Stimulated activated CD4-positive, alpha-beta T cell treated with anti-CD3 and anti-CD28 coated beads, Interleukin-2, amount 100 ng/mL, for 48 hours (primary cell): ENCODE results near the gene NRG3.
"Not testable (repeated sequence)": the region's sequence is repeated elsewhere in the genome, so short reads cannot be mapped to it uniquely, and the experiment has no call there.

ENCODE experiments used
- DNase-seq, 2 donors: peaks; one replicate each; pipeline ENCODE4 v3.0.0-alpha.2; 2020

NRG3 gene

DNA sequence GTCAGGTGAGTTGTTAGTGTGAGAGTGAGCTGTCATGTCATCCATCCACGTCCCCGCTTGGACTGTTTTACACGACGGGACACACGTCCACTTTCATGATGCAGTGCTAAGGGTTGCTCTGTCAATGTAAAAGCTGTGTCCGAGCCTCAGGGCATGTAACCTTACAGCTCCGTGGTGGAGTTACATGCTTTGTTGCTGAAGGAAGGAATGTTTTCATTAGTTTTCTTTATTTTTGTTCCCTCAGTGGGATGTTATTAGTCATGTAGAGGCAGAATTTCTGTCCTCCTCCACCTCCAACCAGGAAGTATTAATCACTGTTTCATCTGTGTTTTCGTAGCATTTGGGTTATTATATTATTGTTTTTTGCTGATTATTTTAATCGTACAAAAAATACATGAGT is 88.6 kb downstream of the NRG3 start:
- no peak for DNase-seq

DNA sequence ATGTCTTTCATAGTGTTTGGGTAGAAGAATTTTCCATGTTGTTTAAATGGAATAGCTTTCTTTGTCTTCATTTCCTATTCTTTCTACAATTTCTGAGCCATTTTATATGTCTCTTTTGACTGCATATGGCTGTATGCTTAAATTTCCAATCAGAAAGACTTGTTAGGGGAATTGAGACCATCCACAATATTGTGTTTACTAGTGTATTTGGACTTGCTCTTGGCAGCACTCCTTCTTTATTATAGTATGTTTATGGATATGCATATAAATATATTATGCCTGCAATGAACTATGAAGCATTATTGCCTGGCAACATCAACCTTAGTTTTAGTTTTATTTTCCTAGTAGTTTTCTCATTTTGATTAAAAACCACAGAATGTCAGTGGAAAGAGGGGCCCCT is 92.7 kb downstream of the NRG3 start:
- no peak for DNase-seq

GRCh38 chr10:81969136-81969535 is 94.1 kb downstream of the NRG3 start:
- DNase-seq: no peak

DNA sequence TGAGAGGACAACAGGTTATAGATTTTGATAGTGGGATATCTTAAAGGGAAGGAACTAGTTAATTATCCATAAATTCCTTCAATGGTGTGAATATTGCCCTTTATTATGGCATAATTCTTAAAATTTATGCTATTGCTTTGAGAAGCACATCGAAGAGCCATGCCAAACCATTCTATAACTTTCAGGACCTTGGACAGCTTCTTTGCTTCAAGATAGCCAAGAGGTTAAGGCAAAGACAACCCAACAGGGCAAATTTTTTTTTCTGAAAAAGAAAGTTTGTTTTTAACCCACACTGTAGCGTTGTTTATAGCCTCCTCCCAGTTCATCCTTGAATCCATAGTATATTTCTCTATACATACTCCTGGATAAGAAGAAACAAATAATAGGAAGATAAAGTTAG is 103.2 kb downstream of the NRG3 start:
- DNase-seq: no peak

DNA sequence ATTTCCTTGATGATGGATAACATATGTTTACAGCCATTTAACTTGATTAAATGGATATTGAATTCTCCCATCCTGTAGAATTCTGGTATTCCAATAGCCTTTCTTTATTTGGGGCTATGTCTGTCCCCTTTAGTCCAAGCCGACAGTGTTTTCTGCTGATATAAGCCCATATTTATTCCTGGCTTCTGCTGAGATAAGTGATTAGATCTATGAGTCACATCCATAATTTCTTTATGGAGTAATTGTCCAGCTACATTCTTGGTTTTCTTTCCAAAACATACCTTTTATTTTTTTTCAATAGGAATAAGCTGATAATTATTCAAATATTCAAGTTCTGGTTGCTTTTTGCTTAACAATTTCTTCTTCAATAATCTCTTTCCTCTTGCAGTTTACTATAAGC is 106.7 kb downstream of the NRG3 start:
- no peak for DNase-seq

DNA sequence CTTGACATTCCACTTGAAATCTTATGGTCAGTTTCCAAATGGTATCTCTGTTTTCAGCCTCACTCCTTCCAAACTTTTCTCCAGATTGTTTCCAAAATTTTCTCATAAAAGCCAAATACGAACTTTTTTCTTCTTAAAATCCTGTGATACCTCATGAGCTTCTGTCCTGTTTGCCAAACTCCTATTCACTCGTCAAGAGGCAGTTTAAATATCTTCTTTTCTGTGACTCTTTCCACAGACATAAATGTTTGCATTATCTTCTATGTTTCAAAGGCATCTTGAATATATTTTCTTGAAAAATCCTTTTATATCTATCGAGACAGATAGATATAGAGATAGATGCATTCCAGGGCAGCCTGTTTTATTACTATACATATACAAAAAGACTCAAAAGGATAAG is 109.4 kb downstream of the NRG3 start:
- no peak for DNase-seq

- no peak for DNase-seq
Measured at GRCh38 chr10:81995254-81995653, 120.3 kb downstream of the NRG3 start.

- DNase-seq: no peak
Measured at GRCh38 chr10:81996927-81997326, 121.9 kb downstream of the NRG3 start.

DNA sequence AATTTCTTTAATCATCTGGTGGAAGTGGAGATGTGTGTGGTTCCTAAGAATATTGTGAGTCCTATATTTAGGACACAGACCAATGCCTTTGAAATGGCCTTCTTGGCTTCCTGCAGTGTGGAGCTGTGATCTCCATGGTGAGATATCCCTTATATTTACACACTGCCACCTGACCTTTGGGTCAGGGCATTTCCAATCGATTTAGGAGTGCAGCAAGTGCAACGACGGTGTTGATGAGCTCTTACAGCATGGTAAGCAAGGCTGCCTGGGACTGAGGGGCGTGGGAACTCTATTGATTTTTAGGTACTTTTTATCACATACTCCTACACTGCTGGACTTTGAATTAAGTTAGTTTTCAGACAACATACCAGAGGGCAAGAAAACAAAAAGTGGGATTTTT is 146.0 kb downstream of the NRG3 start:
- DNase-seq: no peak

DNA sequence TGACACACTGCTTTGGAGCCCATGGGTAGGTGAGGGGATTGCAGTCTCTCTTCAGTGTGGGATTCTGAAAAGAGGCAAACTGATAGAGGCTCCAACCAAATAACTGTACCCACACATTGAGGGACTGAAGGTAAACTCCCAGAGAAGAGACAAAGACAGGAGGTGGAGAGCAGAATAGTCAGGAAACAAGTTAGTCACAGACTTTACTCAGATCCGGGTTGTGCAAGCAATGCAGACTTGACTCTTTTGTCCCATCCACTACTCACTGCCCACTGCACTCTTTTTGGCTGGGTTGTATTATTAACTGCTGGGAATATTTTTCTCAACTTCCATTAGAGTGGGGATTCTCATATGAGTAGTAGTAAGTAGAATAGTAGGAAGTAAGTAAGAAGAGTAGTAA is 152.7 kb downstream of the NRG3 start:
- no peak for DNase-seq

- no peak for DNase-seq
Measured at GRCh38 chr10:82037076-82037475, 162.1 kb downstream of the NRG3 start.

DNA sequence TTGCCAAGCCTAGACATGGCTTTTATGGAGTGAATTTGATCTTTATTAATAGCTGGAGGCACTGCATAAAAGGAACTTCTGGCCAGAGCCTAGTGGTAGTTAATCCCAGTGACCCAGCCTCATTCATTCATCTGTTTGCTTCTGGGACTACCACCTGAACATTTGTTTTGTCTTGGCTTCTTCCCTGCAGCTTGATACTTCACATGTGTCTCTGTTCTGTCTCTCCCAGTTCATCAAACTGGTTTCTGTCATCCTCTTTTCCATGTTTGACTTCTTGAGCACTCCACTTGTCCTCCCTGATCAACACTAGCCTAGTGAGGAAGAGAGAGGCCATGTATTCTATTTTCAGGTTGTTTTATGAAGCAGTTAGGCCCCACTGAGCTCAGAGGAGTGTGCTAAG is 163.6 kb downstream of the NRG3 start:
- DNase-seq: no peak

- DNase-seq: no peak
Measured at GRCh38 chr10:82040336-82040735, 165.3 kb downstream of the NRG3 start.

DNA sequence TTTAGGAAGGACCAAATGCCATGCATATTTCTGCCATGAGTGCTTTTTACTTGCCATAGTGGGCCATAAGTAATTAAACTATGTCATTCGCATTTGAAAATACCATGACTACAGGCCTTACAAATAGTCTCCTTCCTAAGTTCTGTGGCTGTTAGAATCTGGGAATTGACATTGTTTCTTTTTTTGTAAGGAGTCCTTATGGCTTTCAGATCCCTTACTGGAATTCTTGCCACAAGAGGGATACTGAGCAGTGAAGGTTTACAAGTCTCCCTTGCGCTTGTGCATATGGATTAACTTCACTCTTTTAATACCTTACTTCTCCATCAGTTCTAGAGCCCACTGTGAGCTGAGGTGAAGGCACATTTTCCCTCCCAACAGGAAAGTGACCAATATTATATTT is 166.0 kb downstream of the NRG3 start:
- DNase-seq: no peak

DNA sequence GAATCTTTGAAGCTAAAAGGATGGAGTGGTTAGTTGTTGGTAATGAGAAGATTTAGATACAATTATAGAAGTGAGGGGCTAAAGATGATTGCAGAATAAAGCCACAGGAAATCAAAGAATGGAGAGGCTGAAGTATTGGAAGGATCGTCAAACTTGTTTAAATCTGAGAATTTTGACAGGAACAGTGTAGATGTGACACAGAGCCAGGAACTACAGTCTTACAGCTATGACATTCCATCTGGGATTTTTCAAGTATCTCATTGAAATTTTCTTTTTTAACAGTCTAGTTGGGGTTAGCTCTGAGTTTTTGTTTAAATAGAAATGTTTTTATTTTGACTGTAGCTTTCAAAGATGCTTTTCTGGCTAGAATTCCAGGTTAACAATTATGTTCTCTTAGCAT is 181.4 kb downstream of the NRG3 start:
- no peak for DNase-seq

GRCh38 chr10:82067192-82067591 is 192.2 kb downstream of the NRG3 start:
- not testable (repeated sequence) for DNase-seq

DNA sequence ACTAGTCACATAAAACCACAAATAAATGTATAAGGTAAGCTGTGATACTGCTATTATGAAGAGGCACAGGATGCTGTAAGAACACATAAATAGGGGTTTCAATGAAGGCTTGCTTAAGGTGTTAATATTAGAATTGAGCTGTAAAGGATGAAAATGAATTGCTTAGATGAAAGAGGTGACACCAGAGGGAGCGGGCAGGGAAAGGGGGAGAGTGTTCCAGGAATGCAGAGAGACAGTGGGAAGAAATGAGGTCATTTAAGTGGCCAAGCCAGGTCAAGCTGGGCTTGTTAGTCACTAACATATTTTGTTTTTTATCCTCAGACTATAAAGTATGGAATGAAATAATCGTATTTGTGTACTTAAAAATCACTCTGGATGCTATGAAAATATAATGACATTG is 193.5 kb downstream of the NRG3 start:
- DNase-seq: no peak

GRCh38 chr10:82071231-82071630 is 196.2 kb downstream of the NRG3 start:
- no peak for DNase-seq

GRCh38 chr10:82072124-82072523 is 197.1 kb downstream of the NRG3 start:
- no peak for DNase-seq

DNA sequence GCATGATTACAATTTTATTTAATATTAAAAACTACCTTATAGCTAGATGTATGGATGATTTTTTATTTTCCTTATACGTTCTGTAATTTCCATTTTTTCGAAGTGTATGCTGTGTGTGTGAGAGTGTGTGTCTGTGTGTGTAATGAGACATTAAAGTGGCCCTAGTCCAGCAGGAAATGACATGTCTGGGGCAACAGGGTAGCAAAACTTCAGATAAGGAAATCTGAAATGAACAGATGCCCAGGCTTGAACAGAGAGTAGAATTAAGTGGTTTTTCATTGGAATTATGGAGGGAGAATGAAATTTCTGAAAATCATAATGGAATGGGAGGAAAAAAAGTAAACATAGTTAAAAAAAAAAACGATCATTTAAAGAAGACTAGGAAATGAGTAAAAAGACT is 200.6 kb downstream of the NRG3 start:
- DNase-seq: no peak

DNA sequence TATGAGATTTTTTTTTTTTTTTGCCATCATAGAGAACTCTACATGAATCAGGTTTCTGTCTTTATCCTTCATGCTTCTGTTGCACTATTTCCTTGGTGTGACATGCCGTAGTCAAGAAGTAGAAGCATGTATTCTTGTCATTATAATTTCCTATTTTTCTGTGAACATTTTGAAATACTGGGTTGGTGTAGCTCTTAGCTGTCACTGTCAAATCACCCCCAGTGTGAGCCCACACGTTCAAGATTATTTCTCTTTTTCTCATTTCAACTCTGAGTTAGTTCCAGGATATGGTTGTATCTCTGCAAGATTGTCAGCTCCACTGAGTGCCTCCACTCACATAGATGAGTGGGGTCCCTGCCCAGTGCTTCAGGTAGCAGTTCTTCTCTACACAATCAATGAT is 209.5 kb downstream of the NRG3 start:
- DNase-seq: no peak

GRCh38 chr10:82084904-82085303 is 209.9 kb downstream of the NRG3 start:
- DNase-seq: no peak

DNA sequence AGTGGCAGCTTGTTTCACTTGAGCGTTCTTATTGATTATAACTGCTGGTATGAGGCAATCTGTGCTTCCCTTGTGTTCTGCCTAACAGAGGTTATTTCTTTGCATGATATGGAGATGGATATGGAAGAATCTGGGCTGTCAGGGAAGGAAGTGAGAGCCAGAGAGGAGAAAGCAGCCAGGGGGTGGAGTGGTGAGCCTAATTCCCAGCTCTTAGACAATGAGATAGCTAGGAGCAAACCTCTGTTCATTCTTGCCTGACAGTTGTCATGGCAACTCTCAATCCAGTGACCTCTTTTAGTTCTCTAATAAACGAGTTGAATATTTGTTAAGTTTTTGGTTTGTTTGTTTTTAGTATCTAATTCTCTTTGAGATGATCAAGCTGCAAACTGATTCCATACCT is 214.3 kb downstream of the NRG3 start:
- DNase-seq: no peak

DNA sequence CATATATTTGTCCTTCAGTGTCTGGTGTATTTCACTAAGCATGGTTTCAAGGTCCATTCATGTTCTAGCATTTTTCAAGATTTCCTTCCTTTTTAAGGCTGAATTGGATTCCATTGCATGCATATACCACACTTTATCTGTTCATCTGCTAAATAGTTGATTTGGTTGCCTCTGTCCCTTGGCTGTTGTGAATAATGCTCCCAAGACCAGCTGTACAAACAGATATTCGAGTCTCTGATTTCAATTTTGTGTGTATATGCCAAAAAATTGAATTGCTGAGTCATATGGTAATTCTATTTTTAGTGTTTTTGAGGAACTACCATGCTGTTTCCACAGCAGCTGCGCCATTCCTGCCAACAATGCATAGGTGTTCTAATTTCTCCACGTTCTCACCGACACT is 216.4 kb downstream of the NRG3 start:
- DNase-seq: no peak

DNA sequence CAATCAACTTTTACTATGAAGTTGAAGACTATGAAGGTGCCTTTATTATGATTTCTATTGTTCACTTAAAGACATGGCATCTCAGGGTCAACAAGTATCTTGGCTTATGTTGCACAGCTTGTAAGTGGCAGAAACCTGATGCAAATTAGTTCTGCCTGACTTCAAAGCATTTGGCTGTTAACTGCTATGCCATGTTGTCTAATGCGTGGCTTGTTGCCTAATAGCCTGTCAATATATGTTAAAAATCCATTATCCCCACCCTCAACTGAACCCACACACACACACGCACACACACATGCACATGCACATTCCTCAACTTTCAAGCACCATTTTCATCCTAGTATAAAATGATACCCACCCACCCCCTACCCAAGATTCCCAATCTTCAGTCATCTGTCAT is 217.1 kb downstream of the NRG3 start:
- no peak for DNase-seq

DNA sequence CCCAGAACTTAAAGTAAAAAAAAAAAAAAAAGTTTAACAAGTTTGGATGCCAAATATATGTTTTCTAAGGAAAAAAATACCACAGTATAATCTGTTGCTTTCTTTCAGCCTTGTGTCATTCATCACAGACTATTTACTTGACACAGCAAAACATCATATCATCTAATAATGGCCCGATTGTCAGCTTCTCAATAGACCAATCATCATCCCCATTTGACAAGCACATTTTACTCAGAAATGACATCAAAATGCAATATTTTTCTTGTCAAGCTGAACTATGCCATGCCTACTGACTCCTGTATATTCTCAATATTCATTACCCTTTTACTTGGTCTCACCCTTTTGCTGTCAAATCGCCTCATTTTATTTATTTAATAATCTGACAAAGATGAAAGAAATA is 249.7 kb downstream of the NRG3 start:
- DNase-seq: no peak
